Transverse colon (tissue), 4 donors: ENCODE results near the gene MAP2K5. TPM values are rescaled to one million over a fixed set of nuclear protein-coding genes. Genes with fewer than 3 reads are reported as not detected.

Experiments used
- DNase-seq: peaks from one replicate; pipeline ENCODE4 v3.0.0-alpha.2; 2019
- H3K27ac ChIP-seq, 4 donors: fragments of 200-600 bp; sonication (generic); 2 replicates each; pipeline ENCODE4 v1.5.1; 2016 to 2018; ENCODE audit warnings: inconsistent platforms in 4 of 4
- H3K27me3 ChIP-seq: fragments of 200-600 bp; sonication (generic); 2 replicates; pipeline ENCODE4 v1.5.1; 2017; ENCODE audit warnings: inconsistent platforms
- H3K36me3 ChIP-seq, 4 donors: fragments of 200-600 bp; sonication (generic); 2 replicates each; pipeline ENCODE4 v1.5.1; 2017 to 2019; ENCODE audit warnings: inconsistent platforms in 4 of 4
- H3K4me1 ChIP-seq, 4 donors: fragments of 200-600 bp; sonication (generic); 2 replicates each; pipeline ENCODE4 v1.5.1; 2017 to 2020; ENCODE audit warnings: inconsistent platforms in 4 of 4
- H3K4me3 ChIP-seq, 4 donors: fragments of 200-600 bp; sonication (generic); 1 replicate in 1 of 4; 2 replicates in 3 of 4; pipeline versions ENCODE4 v1.5.1 to v1.6.1; 2017 to 2019; ENCODE audit warnings: inconsistent platforms in 4 of 4
- H3K9me3 ChIP-seq, 2 donors: fragments of 200-600 bp; sonication (generic); 2 replicates each; pipeline ENCODE4 v1.5.1; 2017 to 2019; ENCODE audit warnings: inconsistent platforms in 2 of 2
- EP300 ChIP-seq: sonication (generic); formaldehyde crosslinking; IDR thresholded peaks from one replicate; pipeline ENCODE4 v1.6.1; 2017; ENCODE audit warnings: antibody characterized with exemption, low read depth
- POLR2A ChIP-seq: fragments of 450-650 bp; IDR thresholded peaks from one replicate; pipeline ENCODE4 v1.6.1; 2016; ENCODE audit warnings: antibody characterized with exemption, mild to moderate bottlenecking, moderate library complexity
- POLR2AphosphoS5 ChIP-seq, 3 donors: sonication (generic); formaldehyde crosslinking; IDR thresholded peaks; one replicate each; pipeline ENCODE4 v1.6.1; 2016; ENCODE audit warnings: antibody characterized with exemption in 3 of 3
- WGBS, 2 donors: methylation state at CpG; one replicate each; pipeline ENCODE4 v1.1.5; 2018; ENCODE audit warnings: low coverage in 1 of 2; 5-methylcytosine and 5-hydroxymethylcytosine counted together
- in situ Hi-C, 4 donors: fragments of 200-750 bp; cut with MboI; loops; one replicate each; pipeline versions ENCODE4 v1.15.0 to v1.15.1; 2017; ENCODE audit warnings: low sequenced_read_pairs in 3 of 4, low pct_ligation_motif_present in 1 of 4, low pct_unique_long_range_greater_than_20kb in 1 of 4
- intact Hi-C: fragments of 100-400 bp; cut with DNase I; formaldehyde crosslinking; loops from one replicate; pipeline ENCODE4 v1.15.1; 2023; ENCODE audit warnings: low total_unique reads
- total RNA-seq, 4 donors: library from RNA; depleted of rRNA; stranded (reverse); fragments of >200 nt; gene quantifications; one replicate each; pipeline ENCODE4 v1.1.0, GENCODE V29; 2016
- TF ChIP-seq, protein P1 (sequence below), 5 experiments: fragments of 200-600 bp in 3 of 5; fragments of 450-650 bp in 2 of 5; sonication (generic) in 3 of 5; IDR thresholded peaks; 1 replicate in 2 of 5; 2 replicates in 3 of 5; pipeline ENCODE4 v1.5.1; 2016 to 2017; ENCODE audit warnings: antibody characterized with exemption in 5 of 5, inconsistent platforms in 3 of 5, mild to moderate bottlenecking in 2 of 5, moderate library complexity in 1 of 5

Gene MAP2K5
- total RNA-seq, 4 donors from 2014 or later = 19.8 to 320 (median 21.1) TPM

- WGBS, 2 donors = 17% methylated on average over 43 of the region's 88 CpGs; no CpG with 5 or more reads in 1 of the 2 donors
- peaks cover 100% of the 10 kb centered on the region for H3K27me3 ChIP-seq
- H3K4me1 ChIP-seq = peaks cover 15 to 75% (median 56%) of the 10 kb centered on the region in 4 donors
- intact Hi-C loops (no loop called here), in situ Hi-C loops (loop anchor here in 1 of 4 donors (25.0 kb wide), 1 partner anchor 890 kb away; no protein-coding TSS in a partner anchor)
- no peak for TF ChIP-seq POLR2AphosphoS5 (IDR thresholded peaks at IDR 0.05)
- no peak for TF ChIP-seq POLR2A
- H3K27ac ChIP-seq = no peak overlapping the region
- peak overlapping the region in 1 of 4 donors; percentile 30 for H3K4me3 ChIP-seq
- H3K9me3 ChIP-seq = no peaks in the 10 kb centered on the region
- no peaks in the 10 kb centered on the region for H3K36me3 ChIP-seq
- no peak for DNase-seq
Measured at GRCh38 chr15:67826717-67827561, 284.4 kb downstream of the MAP2K5 start.

DNA sequence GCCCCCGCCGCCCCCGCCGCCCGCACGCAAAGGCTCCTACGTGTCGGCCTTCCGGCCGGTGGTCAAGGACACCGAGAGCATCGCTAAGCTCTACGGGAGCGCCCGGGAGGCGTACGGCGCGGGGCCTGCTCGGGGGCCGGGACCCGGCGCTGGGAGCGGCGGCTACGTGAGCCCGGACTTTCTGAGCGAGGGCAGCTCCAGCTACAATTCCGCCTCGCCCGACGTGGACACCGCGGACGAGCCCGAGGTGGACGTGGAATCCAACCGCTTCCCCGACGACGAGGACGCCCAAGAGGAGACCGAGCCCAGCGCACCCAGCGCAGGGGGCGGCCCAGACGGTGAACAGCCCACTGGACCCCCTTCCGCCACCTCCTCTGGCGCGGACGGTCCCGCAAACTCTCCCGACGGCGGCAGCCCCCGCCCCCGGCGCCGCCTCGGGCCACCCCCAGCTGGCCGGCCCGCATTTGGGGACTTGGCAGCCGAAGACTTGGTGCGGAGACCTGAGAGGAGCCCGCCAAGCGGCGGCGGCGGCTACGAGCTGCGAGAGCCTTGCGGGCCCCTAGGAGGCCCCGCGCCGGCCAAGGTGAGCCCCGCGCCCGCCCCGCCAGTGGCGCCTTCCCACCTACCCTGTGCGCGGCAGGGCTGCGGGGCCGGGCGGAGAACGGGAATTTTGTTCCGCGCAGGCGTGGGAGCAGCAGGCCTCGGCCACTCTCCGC lies 285.2 kb downstream of the MAP2K5 start:
- WGBS, 2 donors = 4% methylated on average over 64 of the region's 91 CpGs; no CpG with 5 or more reads in 1 of the 2 donors
- Histone ChIP-seq H3K4me1 (peaks cover 15 to 73% (median 56%) of the 10 kb centered on the region in 4 donors), H3K36me3 (no peaks in the 10 kb centered on the region), H3K27me3 (peaks cover 100% of the 10 kb centered on the region), H3K4me3 (peak overlapping the region in 1 of 4 donors; percentile 30), H3K27ac (no peak overlapping the region), H3K9me3 (no peaks in the 10 kb centered on the region)
- TF ChIP-seq POLR2A = no peak
- TF ChIP-seq, protein P1, sequence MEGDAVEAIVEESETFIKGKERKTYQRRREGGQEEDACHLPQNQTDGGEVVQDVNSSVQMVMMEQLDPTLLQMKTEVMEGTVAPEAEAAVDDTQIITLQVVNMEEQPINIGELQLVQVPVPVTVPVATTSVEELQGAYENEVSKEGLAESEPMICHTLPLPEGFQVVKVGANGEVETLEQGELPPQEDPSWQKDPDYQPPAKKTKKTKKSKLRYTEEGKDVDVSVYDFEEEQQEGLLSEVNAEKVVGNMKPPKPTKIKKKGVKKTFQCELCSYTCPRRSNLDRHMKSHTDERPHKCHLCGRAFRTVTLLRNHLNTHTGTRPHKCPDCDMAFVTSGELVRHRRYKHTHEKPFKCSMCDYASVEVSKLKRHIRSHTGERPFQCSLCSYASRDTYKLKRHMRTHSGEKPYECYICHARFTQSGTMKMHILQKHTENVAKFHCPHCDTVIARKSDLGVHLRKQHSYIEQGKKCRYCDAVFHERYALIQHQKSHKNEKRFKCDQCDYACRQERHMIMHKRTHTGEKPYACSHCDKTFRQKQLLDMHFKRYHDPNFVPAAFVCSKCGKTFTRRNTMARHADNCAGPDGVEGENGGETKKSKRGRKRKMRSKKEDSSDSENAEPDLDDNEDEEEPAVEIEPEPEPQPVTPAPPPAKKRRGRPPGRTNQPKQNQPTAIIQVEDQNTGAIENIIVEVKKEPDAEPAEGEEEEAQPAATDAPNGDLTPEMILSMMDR (IDR thresholded peaks at IDR 0.05) = no peak
- DNase-seq = no peak
- in situ Hi-C loops = loop anchor here in 1 of 4 donors (25.0 kb wide), 1 partner anchor 890 kb away; no protein-coding TSS in a partner anchor
- intact Hi-C loops = no loop called here

DNA sequence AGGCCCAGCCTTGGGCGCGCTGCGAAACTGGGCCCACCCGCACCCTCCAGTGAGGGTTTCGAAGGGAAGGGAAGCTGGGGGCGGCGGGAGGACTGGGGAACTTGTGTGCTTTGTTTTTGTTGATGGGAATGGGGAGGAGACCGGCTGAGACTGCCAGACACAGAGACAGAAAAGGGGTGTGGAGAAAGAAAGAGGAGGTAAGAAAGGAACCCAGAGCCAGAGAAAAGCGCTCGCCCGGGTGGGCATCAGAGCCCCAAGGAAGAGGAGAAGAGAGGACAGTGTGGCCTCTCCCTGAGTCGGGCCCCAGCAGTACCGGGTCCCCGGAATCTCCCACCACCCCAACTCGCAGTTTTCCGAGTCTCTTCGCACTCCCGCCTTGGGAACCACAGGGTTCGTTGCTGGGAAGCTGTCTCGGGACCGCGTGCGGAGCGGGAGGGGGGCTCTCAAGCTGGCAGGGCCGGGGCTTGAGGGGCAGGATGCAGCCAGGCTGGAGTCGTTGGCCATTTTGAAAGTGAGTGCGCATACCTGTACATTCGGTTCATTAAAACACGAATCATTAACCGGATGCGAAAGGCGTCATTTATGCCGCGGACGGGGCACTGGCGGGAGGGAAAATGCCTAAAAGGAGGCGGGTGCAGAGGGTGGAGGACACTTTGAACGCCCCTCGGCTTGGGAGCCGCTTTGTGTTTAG lies 285.9 kb downstream of the MAP2K5 start:
- DNase-seq = no peak
- intact Hi-C loops (no loop called here), in situ Hi-C loops (loop anchor here in 1 of 4 donors (25.0 kb wide), 1 partner anchor 891 kb away; no protein-coding TSS in a partner anchor)
- TF ChIP-seq POLR2A (no peak), EP300 (no peak), POLR2AphosphoS5 (IDR thresholded peaks at IDR 0.05) (no peak)
- TF ChIP-seq, protein P1 (IDR thresholded peaks at IDR 0.05) = no peak
- Histone ChIP-seq H3K4me3 (peak overlapping the region in 1 of 4 donors; percentile 30), H3K27ac (no peak overlapping the region), H3K9me3 (no peaks in the 10 kb centered on the region), H3K27me3 (peaks cover 100% of the 10 kb centered on the region), H3K4me1 (peaks cover 16 to 74% (median 57%) of the 10 kb centered on the region in 4 donors), H3K36me3 (no peaks in the 10 kb centered on the region)
- 10% methylated on average over 15 to 40 of the region's 40 CpGs for whole genome bisulfite sequencing, 2 donors

DNA sequence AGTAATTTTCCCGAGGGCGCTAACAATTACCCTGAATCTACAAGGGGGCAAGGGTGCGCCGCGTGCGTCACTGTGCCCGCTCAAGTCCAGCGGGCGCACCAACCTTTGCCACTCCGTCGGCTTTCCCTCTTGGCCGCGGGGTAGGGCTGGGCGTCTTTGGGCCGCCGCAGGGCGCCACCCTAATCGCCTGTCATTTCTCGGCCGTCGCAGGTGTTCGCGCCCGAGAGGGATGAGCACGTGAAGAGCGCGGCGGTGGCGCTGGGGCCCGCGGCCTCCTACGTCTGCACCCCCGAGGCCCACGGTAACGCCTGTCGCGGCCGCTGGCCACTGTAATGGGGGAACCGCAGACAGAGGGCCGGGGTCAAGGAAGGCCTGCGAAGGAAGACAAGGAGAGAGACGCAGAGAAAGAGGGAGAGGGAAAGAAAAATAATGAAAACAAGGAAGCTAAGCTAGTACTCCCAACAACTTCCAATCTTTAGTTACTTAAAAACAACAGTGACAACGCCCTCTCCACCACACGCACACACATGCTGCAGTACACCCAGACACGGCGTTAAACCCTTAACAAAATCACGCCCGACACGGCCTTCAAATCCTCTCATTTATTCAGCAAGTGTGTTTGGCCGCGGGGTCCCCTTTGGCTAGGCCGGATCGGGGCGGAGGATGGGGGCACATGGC lies 286.6 kb downstream of the MAP2K5 start:
- in situ Hi-C loops = loop anchor here in 1 of 4 donors (25.0 kb wide), 1 partner anchor 892 kb away; no protein-coding TSS in a partner anchor
- 9% methylated on average over 54 of the region's 54 CpGs; no CpG with 5 or more reads in 1 of the 2 donors for WGBS, 2 donors
- Histone ChIP-seq H3K27ac (no peak overlapping the region), H3K36me3 (no peaks in the 10 kb centered on the region), H3K4me3 (peak overlapping the region in 1 of 4 donors; percentile 30), H3K4me1 (peaks cover 23 to 74% (median 59%) of the 10 kb centered on the region in 4 donors), H3K9me3 (no peaks in the 10 kb centered on the region), H3K27me3 (peaks cover 100% of the 10 kb centered on the region)
- DNase-seq = no peak
- intact Hi-C loops = no loop called here
- no peak for TF ChIP-seq POLR2A
- TF ChIP-seq EP300 = no peak
